Activated naive CD4-positive, alpha-beta T cell treated with anti-CD3 and anti-CD28 coated beads, Interleukin-2, amount 50 U/mL, for 72 hours (primary cell): ENCODE measurements around the gene FCGR1A. TPM values are rescaled to one million over a fixed set of nuclear protein-coding genes. Genes with fewer than 3 reads are reported as not detected.
"Not testable (repeated sequence)": the region's sequence is repeated elsewhere in the genome, so short reads cannot be mapped to it uniquely, and the experiment has no call there.

Experiments used
- ATAC-seq, 2 donors: fragments of 150-1000 bp; cut with Tn5 transposase; 2 replicates each; pipeline ENCODE4 v1.10.0; 2021; ENCODE audit warnings: mild to moderate bottlenecking in 2 of 2, moderate library complexity in 2 of 2
- DNase-seq, 2 donors: peaks; one replicate each; pipeline ENCODE4 v3.0.0; 2021 to 2022; ENCODE audit warnings: low spot score in 2 of 2
- H3K27ac Mint-ChIP-seq, 2 donors: one replicate each; pipeline ENCODE4 v1.8.0; 2022; ENCODE audit warnings: mild to moderate bottlenecking in 2 of 2, mixed read lengths in 2 of 2
- H3K36me3 Mint-ChIP-seq, 2 donors: one replicate each; pipeline ENCODE4 v1.8.0; 2022; ENCODE audit warnings: mixed read lengths in 2 of 2
- H3K9me3 Mint-ChIP-seq, 2 donors: one replicate each; pipeline ENCODE4 v1.8.0; 2022; ENCODE audit warnings: mixed read lengths in 2 of 2
- total RNA-seq, 2 donors: library from RNA; stranded (reverse); gene quantifications; one replicate each; pipeline ENCODE4 v1.2.3, GENCODE V29; 2022

The FCGR1A gene
- total RNA-seq: not detected

GRCh38 chr1:149782600-149782999, at the start of gene FCGR1A:
Gene FCGR1A, plus strand, starts transcription at chr1:149782694. Its CDS starts 50 bp downstream, at chr1:149782744.
- H3K27ac Mint-ChIP-seq, DNase-seq, H3K9me3 Mint-ChIP-seq, H3K36me3 Mint-ChIP-seq: not testable (repeated sequence)
- ATAC-seq: peak; percentile 33 to 35

- not testable (repeated sequence) for H3K27ac Mint-ChIP-seq
Observed at GRCh38 chr1:149732781-149733180, 49.7 kb upstream of the FCGR1A start.

GRCh38 chr1:149734692-149735091, 47.8 kb upstream of the FCGR1A start:
- not testable (repeated sequence) for ATAC-seq, H3K9me3 Mint-ChIP-seq, H3K27ac Mint-ChIP-seq, DNase-seq, H3K36me3 Mint-ChIP-seq

More at GRCh38 chr1:149732781-149733180, 49.7 kb upstream of the FCGR1A start:
- DNase-seq, H3K9me3 Mint-ChIP-seq, ATAC-seq, H3K36me3 Mint-ChIP-seq: not testable (repeated sequence)

GRCh38 chr1:149740148-149740581, 42.3 kb upstream of the FCGR1A start:
- H3K9me3 Mint-ChIP-seq, H3K36me3 Mint-ChIP-seq: not testable (repeated sequence)
- DNase-seq: peak; percentile 63 to 73
- H3K27ac Mint-ChIP-seq: peak overlapping the region; percentile 88 to 97
- ATAC-seq: peak; percentile 90 to 95

- H3K9me3 Mint-ChIP-seq, H3K36me3 Mint-ChIP-seq, DNase-seq: not testable (repeated sequence)
- H3K27ac Mint-ChIP-seq: peak overlapping the region; percentile 88 to 97
- ATAC-seq: peak in 1 of 2 donors; percentile 50
Observed at GRCh38 chr1:149740590-149741230, 41.8 kb upstream of the FCGR1A start.

- not testable (repeated sequence) for H3K9me3 Mint-ChIP-seq, H3K36me3 Mint-ChIP-seq, H3K27ac Mint-ChIP-seq, DNase-seq
- peak in 1 of 2 donors; percentile 47 for ATAC-seq
Observed at GRCh38 chr1:149741914-149742313, 40.6 kb upstream of the FCGR1A start.

- ATAC-seq: peak; percentile 20 to 22
- H3K9me3 Mint-ChIP-seq, H3K27ac Mint-ChIP-seq, H3K36me3 Mint-ChIP-seq, DNase-seq: not testable (repeated sequence)
Observed at GRCh38 chr1:149746463-149747356, 35.8 kb upstream of the FCGR1A start.

GRCh38 chr1:149747359-149748143, 34.9 kb upstream of the FCGR1A start:
- H3K36me3 Mint-ChIP-seq, H3K9me3 Mint-ChIP-seq, H3K27ac Mint-ChIP-seq, DNase-seq: not testable (repeated sequence)
- ATAC-seq: peak; percentile 79 to 89

GRCh38 chr1:149748144-149748500, 34.4 kb upstream of the FCGR1A start:
- not testable (repeated sequence) for DNase-seq, H3K27ac Mint-ChIP-seq, H3K36me3 Mint-ChIP-seq, H3K9me3 Mint-ChIP-seq
- peak in 1 of 2 donors; percentile 22 for ATAC-seq

GRCh38 chr1:149750562-149750961, 31.9 kb upstream of the FCGR1A start:
- H3K36me3 Mint-ChIP-seq, H3K27ac Mint-ChIP-seq, DNase-seq, H3K9me3 Mint-ChIP-seq, ATAC-seq: not testable (repeated sequence)

GRCh38 chr1:149752186-149752585, 30.3 kb upstream of the FCGR1A start:
- not testable (repeated sequence) for H3K36me3 Mint-ChIP-seq, H3K9me3 Mint-ChIP-seq, DNase-seq, ATAC-seq, H3K27ac Mint-ChIP-seq

- H3K36me3 Mint-ChIP-seq, ATAC-seq, H3K27ac Mint-ChIP-seq, DNase-seq, H3K9me3 Mint-ChIP-seq: not testable (repeated sequence)
Observed at GRCh38 chr1:149753466-149753865, 29.0 kb upstream of the FCGR1A start.

- not testable (repeated sequence) for H3K9me3 Mint-ChIP-seq, DNase-seq, H3K27ac Mint-ChIP-seq, ATAC-seq, H3K36me3 Mint-ChIP-seq
Observed at GRCh38 chr1:149755294-149755693, 27.2 kb upstream of the FCGR1A start.

- H3K27ac Mint-ChIP-seq: not testable (repeated sequence)
Observed at GRCh38 chr1:149762294-149762693, 20.2 kb upstream of the FCGR1A start.

GRCh38 chr1:149764087-149764800, 18.2 kb upstream of the FCGR1A start:
- not testable (repeated sequence) for DNase-seq, H3K9me3 Mint-ChIP-seq, H3K36me3 Mint-ChIP-seq, H3K27ac Mint-ChIP-seq, ATAC-seq

More at GRCh38 chr1:149762294-149762693, 20.2 kb upstream of the FCGR1A start:
- H3K36me3 Mint-ChIP-seq, DNase-seq, H3K9me3 Mint-ChIP-seq: not testable (repeated sequence)
- peak; percentile 22 to 50 for ATAC-seq

GRCh38 chr1:149766241-149766640, 16.3 kb upstream of the FCGR1A start:
- not testable (repeated sequence) for DNase-seq, ATAC-seq, H3K9me3 Mint-ChIP-seq, H3K36me3 Mint-ChIP-seq, H3K27ac Mint-ChIP-seq
